ENCODE results near the gene TMEM120A.
A peak's percentile ranks its signal among the peaks of the same experiment; 100 is the strongest.

Gene TMEM120A

GRCh38 chr7:75966190-75966961, 28.0 kb downstream of the TMEM120A start:
- no peaks in the 10 kb centered on the region for H3K4me1 Mint-ChIP-seq
- H3K36me3 Mint-ChIP-seq, result no peaks in the 10 kb centered on the region
- no peak overlapping the region for H3K4me3 Mint-ChIP-seq
- no peak overlapping the region for H3K27ac Mint-ChIP-seq
- H3K9me3 Mint-ChIP-seq, result no peaks in the 10 kb centered on the region
- CTCF ChIA-PET, result no interaction called here
- no peak for DNase-seq
- no peaks in the 10 kb centered on the region for H3K27me3 Mint-ChIP-seq

- Mint-ChIP-seq H3K27ac (no peak overlapping the region), H3K27me3 (no peaks in the 10 kb centered on the region), H3K4me1 (no peaks in the 10 kb centered on the region), H3K36me3 (no peaks in the 10 kb centered on the region), H3K9me3 (no peaks in the 10 kb centered on the region), H3K4me3 (no peak overlapping the region)
- CTCF ChIA-PET, result no interaction called here
- DNase-seq, result no peak
Observed at GRCh38 chr7:75965617-75966016, 28.8 kb downstream of the TMEM120A start.

GRCh38 chr7:75963381-75963995, 30.9 kb downstream of the TMEM120A start:
- Mint-ChIP-seq H3K27me3 (no peaks in the 10 kb centered on the region), H3K4me3 (no peak overlapping the region), H3K36me3 (no peaks in the 10 kb centered on the region), H3K27ac (no peak overlapping the region), H3K9me3 (no peaks in the 10 kb centered on the region), H3K4me1 (no peaks in the 10 kb centered on the region)
- DNase-seq, result no peak
- CTCF ChIA-PET, result interaction anchor here (0.7 kb wide), 1 partner anchor 1310 kb away, joined by 3 read pairs; no protein-coding TSS in a partner anchor

GRCh38 chr7:75962607-75963380, 31.6 kb downstream of the TMEM120A start:
- H3K36me3 Mint-ChIP-seq, result no peaks in the 10 kb centered on the region
- no peaks in the 10 kb centered on the region for H3K9me3 Mint-ChIP-seq
- no peak overlapping the region for H3K27ac Mint-ChIP-seq
- CTCF ChIA-PET, result no interaction called here
- no peak overlapping the region for H3K4me3 Mint-ChIP-seq
- H3K4me1 Mint-ChIP-seq, result no peaks in the 10 kb centered on the region
- H3K27me3 Mint-ChIP-seq, result no peaks in the 10 kb centered on the region
- no peak for DNase-seq

- H3K27me3 Mint-ChIP-seq, result no peaks in the 10 kb centered on the region
- CTCF ChIA-PET, result no interaction called here
- no peak for DNase-seq
- no peak overlapping the region for H3K27ac Mint-ChIP-seq
- H3K9me3 Mint-ChIP-seq, result no peaks in the 10 kb centered on the region
- H3K4me3 Mint-ChIP-seq, result no peak overlapping the region
- H3K4me1 Mint-ChIP-seq, result no peaks in the 10 kb centered on the region
- no peaks in the 10 kb centered on the region for H3K36me3 Mint-ChIP-seq
Observed at GRCh38 chr7:75961218-75961617, 33.2 kb downstream of the TMEM120A start.

- Mint-ChIP-seq H3K27ac (no peak overlapping the region), H3K27me3 (no peaks in the 10 kb centered on the region), H3K4me1 (no peaks in the 10 kb centered on the region), H3K36me3 (peaks cover 2% of the 10 kb centered on the region), H3K9me3 (no peaks in the 10 kb centered on the region), H3K4me3 (no peak overlapping the region)
- DNase-seq, result no peak
- CTCF ChIA-PET, result no interaction called here
Observed at GRCh38 chr7:75960372-75960771, 34.0 kb downstream of the TMEM120A start.

- H3K27me3 Mint-ChIP-seq, result no peaks in the 10 kb centered on the region
- no peak for DNase-seq
- no peak overlapping the region for H3K4me3 Mint-ChIP-seq
- H3K27ac Mint-ChIP-seq, result no peak overlapping the region
- no peaks in the 10 kb centered on the region for H3K4me1 Mint-ChIP-seq
- CTCF ChIA-PET, result no interaction called here
- H3K36me3 Mint-ChIP-seq, result peaks cover 4% of the 10 kb centered on the region
- H3K9me3 Mint-ChIP-seq, result no peaks in the 10 kb centered on the region
Observed at GRCh38 chr7:75958802-75959543, 35.4 kb downstream of the TMEM120A start.

- Mint-ChIP-seq H3K9me3 (no peaks in the 10 kb centered on the region), H3K4me1 (no peaks in the 10 kb centered on the region), H3K4me3 (no peak overlapping the region), H3K36me3 (peaks cover 6% of the 10 kb centered on the region), H3K27ac (no peak overlapping the region), H3K27me3 (no peaks in the 10 kb centered on the region)
- DNase-seq, result no peak
- CTCF ChIA-PET, result interaction anchor here (0.6 kb wide), 1 partner anchor 220 kb away, joined by 4 read pairs; no protein-coding TSS in a partner anchor
Observed at GRCh38 chr7:75957021-75957736, 37.2 kb downstream of the TMEM120A start.

GRCh38 chr7:75955331-75955955, 39.0 kb downstream of the TMEM120A start:
- H3K27ac Mint-ChIP-seq, result no peak overlapping the region
- DNase-seq, result no peak

GRCh38 chr7:75953931-75954330, 40.5 kb downstream of the TMEM120A start:
- Mint-ChIP-seq H3K4me1 (no peaks in the 10 kb centered on the region), H3K27me3 (no peaks in the 10 kb centered on the region), H3K36me3 (peaks cover 6% of the 10 kb centered on the region), H3K9me3 (no peaks in the 10 kb centered on the region), H3K27ac (no peak overlapping the region), H3K4me3 (no peak overlapping the region)
- no peak for DNase-seq
- CTCF ChIA-PET, result no interaction called here

More at GRCh38 chr7:75955331-75955955, 39.0 kb downstream of the TMEM120A start:
- Mint-ChIP-seq H3K4me3 (no peak overlapping the region), H3K4me1 (no peaks in the 10 kb centered on the region), H3K9me3 (no peaks in the 10 kb centered on the region), H3K27me3 (no peaks in the 10 kb centered on the region), H3K36me3 (peaks cover 6% of the 10 kb centered on the region)
- CTCF ChIA-PET, result no interaction called here

GRCh38 chr7:75953431-75953830, 41.0 kb downstream of the TMEM120A start:
- CTCF ChIA-PET, result no interaction called here
- no peak for DNase-seq
- no peaks in the 10 kb centered on the region for H3K4me1 Mint-ChIP-seq

GRCh38 chr7:75951506-75951905, 42.9 kb downstream of the TMEM120A start:
- Mint-ChIP-seq H3K9me3 (no peaks in the 10 kb centered on the region), H3K27ac (no peak overlapping the region), H3K4me3 (no peak overlapping the region), H3K4me1 (no peaks in the 10 kb centered on the region), H3K36me3 (peaks cover 6% of the 10 kb centered on the region), H3K27me3 (no peaks in the 10 kb centered on the region)
- CTCF ChIA-PET, result no interaction called here
- DNase-seq, result no peak

More at GRCh38 chr7:75953431-75953830, 41.0 kb downstream of the TMEM120A start:
- Mint-ChIP-seq H3K36me3 (peaks cover 6% of the 10 kb centered on the region), H3K4me3 (no peak overlapping the region), H3K27ac (no peak overlapping the region), H3K9me3 (no peaks in the 10 kb centered on the region), H3K27me3 (no peaks in the 10 kb centered on the region)

- Mint-ChIP-seq H3K36me3 (peaks cover 3% of the 10 kb centered on the region), H3K27ac (peak overlapping the region; percentile 25), H3K4me1 (no peaks in the 10 kb centered on the region), H3K27me3 (no peaks in the 10 kb centered on the region), H3K4me3 (no peak overlapping the region), H3K9me3 (no peaks in the 10 kb centered on the region)
- CTCF ChIA-PET, result no interaction called here
- no peak for DNase-seq
Observed at GRCh38 chr7:75950111-75950681, 44.2 kb downstream of the TMEM120A start.

All from activated naive CD4-positive, alpha-beta T cell treated with anti-CD3 and anti-CD28 coated beads, Interleukin-2, amount 10 ng/mL, durations not matched to agents 7 days and 5 days (primary cell).